Measurements from ENCODE around the gene FILIP1L.

The FILIP1L gene

GRCh38 chr3:100072326-100073048, 41.8 kb downstream of the FILIP1L start:
- TF ChIP-seq, protein P1, sequence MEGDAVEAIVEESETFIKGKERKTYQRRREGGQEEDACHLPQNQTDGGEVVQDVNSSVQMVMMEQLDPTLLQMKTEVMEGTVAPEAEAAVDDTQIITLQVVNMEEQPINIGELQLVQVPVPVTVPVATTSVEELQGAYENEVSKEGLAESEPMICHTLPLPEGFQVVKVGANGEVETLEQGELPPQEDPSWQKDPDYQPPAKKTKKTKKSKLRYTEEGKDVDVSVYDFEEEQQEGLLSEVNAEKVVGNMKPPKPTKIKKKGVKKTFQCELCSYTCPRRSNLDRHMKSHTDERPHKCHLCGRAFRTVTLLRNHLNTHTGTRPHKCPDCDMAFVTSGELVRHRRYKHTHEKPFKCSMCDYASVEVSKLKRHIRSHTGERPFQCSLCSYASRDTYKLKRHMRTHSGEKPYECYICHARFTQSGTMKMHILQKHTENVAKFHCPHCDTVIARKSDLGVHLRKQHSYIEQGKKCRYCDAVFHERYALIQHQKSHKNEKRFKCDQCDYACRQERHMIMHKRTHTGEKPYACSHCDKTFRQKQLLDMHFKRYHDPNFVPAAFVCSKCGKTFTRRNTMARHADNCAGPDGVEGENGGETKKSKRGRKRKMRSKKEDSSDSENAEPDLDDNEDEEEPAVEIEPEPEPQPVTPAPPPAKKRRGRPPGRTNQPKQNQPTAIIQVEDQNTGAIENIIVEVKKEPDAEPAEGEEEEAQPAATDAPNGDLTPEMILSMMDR (IDR thresholded peaks at IDR 0.05; ENCODE audit: poor library complexity, severe bottlenecking): no peak
- Histone ChIP-seq H3K4me1 (ENCODE audit: insufficient read depth, poor library complexity, severe bottlenecking) (peaks cover 8% of the 10 kb centered on the region), H3K27ac (ENCODE audit: poor library complexity, severe bottlenecking) (no peak overlapping the region), H3K27me3 (ENCODE audit: insufficient read depth, poor library complexity, severe bottlenecking) (no peaks in the 10 kb centered on the region), H3K36me3 (ENCODE audit: low read depth) (no peaks in the 10 kb centered on the region), H3K9me3 (ENCODE audit: severe bottlenecking) (no peaks in the 10 kb centered on the region), H3K4me3 (ENCODE audit: severe bottlenecking) (no peak overlapping the region)
- DNase-seq (ENCODE audit: low spot score) (no peak), ATAC-seq (ENCODE audit: low read depth) (no peak)

DNA sequence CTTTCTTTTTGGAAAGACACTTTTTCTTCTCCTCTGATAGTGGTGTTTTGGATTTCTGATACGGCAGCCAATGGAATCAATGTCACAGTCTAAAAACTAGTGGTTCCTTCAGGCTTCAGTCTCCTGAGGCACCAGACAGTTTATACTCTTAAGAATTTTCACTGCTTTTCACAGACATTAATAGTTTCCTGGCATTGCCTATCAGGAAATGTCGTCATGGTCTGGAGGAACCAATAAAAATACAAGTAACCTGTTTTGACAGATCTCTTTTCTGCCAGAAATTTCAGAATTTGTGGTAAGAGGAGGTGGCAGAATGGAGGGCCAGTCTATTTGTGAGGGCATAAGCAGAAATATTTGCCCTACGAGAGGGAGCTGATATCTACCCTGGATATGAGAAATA, 44.8 kb downstream of the FILIP1L start:
- DNase-seq (ENCODE audit: low spot score) (no peak), ATAC-seq (ENCODE audit: low read depth) (no peak)
- no peaks in the 10 kb centered on the region for H3K27me3 ChIP-seq (ENCODE audit: insufficient read depth, poor library complexity, severe bottlenecking)
- peaks cover 10% of the 10 kb centered on the region for H3K4me1 ChIP-seq (ENCODE audit: insufficient read depth, poor library complexity, severe bottlenecking)
- H3K9me3 ChIP-seq (ENCODE audit: severe bottlenecking): no peaks in the 10 kb centered on the region
- TF ChIP-seq, protein P1 (IDR thresholded peaks at IDR 0.05; ENCODE audit: poor library complexity, severe bottlenecking): no peak
- no peaks in the 10 kb centered on the region for H3K36me3 ChIP-seq (ENCODE audit: low read depth)
- no peak overlapping the region for H3K27ac ChIP-seq (ENCODE audit: poor library complexity, severe bottlenecking)
- no peak overlapping the region for H3K4me3 ChIP-seq (ENCODE audit: severe bottlenecking)

GRCh38 chr3:100068826-100069225, 45.5 kb downstream of the FILIP1L start:
- H3K4me3 ChIP-seq (ENCODE audit: severe bottlenecking): no peak overlapping the region
- peak; percentile 55 for DNase-seq (ENCODE audit: low spot score)
- no peaks in the 10 kb centered on the region for H3K9me3 ChIP-seq (ENCODE audit: severe bottlenecking)
- H3K27me3 ChIP-seq (ENCODE audit: insufficient read depth, poor library complexity, severe bottlenecking): no peaks in the 10 kb centered on the region
- H3K4me1 ChIP-seq (ENCODE audit: insufficient read depth, poor library complexity, severe bottlenecking): peaks cover 16% of the 10 kb centered on the region
- TF ChIP-seq, protein P1 (IDR thresholded peaks at IDR 0.05; ENCODE audit: poor library complexity, severe bottlenecking): peak; percentile 82
- H3K27ac ChIP-seq (ENCODE audit: poor library complexity, severe bottlenecking): no peak overlapping the region
- no peaks in the 10 kb centered on the region for H3K36me3 ChIP-seq (ENCODE audit: low read depth)
- peak; percentile 73; the same call in 2 of the 3 replicates for ATAC-seq (ENCODE audit: low read depth)

DNA sequence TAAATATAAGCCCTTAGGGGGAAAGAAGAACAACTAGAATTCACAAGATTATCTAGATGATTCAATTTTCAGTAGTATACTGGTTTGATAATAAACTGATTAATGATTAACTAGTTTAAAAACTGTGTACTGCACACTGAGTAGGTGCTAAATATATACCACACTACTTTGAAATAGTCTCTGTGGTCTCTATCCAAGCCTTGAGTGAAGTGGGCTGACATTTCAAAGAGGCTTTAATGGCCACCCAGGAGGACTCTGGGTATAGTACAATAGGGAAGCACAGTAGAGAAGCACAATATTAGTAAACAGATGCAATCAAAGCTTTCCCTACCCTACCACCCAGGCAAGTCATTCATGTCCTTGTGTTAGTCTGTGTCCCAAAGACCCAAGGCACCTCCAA, 46.7 kb downstream of the FILIP1L start:
- TF ChIP-seq, protein P1 (IDR thresholded peaks at IDR 0.05; ENCODE audit: poor library complexity, severe bottlenecking): no peak
- Histone ChIP-seq H3K27me3 (ENCODE audit: insufficient read depth, poor library complexity, severe bottlenecking) (no peaks in the 10 kb centered on the region), H3K27ac (ENCODE audit: poor library complexity, severe bottlenecking) (no peak overlapping the region), H3K4me1 (ENCODE audit: insufficient read depth, poor library complexity, severe bottlenecking) (peaks cover 19% of the 10 kb centered on the region), H3K4me3 (ENCODE audit: severe bottlenecking) (no peak overlapping the region), H3K9me3 (ENCODE audit: severe bottlenecking) (no peaks in the 10 kb centered on the region), H3K36me3 (ENCODE audit: low read depth) (no peaks in the 10 kb centered on the region)
- DNase-seq (ENCODE audit: low spot score) (no peak), ATAC-seq (ENCODE audit: low read depth) (no peak)

DNA sequence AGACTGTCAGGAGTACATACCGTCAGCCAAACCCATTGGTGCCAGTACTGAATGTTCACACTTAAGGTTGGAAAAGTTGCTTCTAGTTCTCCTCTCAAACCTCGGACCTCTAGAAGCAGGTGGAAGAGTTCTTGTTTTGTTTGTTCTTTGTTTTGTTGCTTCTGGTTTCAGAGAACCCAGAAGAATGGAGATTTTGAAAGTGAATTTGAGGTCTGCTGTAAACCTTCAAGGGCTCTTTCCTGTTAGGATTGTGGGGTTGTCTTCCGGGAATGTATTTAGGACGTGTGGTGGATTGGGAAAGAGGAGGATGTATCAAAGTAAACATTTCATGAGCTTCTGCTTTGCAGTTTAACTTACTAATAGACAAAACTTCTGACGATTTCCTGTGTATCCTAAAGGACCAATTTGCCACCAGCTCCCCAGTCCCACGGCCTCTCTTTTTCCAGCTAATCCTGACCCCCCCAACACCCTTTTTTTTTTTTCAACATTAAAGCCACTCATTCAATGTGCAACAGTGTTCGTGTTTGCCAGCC, 50.3 kb downstream of the FILIP1L start:
- TF ChIP-seq, protein P1 (IDR thresholded peaks at IDR 0.05; ENCODE audit: poor library complexity, severe bottlenecking): no peak
- Histone ChIP-seq H3K27me3 (ENCODE audit: insufficient read depth, poor library complexity, severe bottlenecking) (no peaks in the 10 kb centered on the region), H3K36me3 (ENCODE audit: low read depth) (no peaks in the 10 kb centered on the region), H3K27ac (ENCODE audit: poor library complexity, severe bottlenecking) (peak overlapping the region; percentile 23), H3K4me3 (ENCODE audit: severe bottlenecking) (no peak overlapping the region), H3K4me1 (ENCODE audit: insufficient read depth, poor library complexity, severe bottlenecking) (peaks cover 11% of the 10 kb centered on the region), H3K9me3 (ENCODE audit: severe bottlenecking) (no peaks in the 10 kb centered on the region)
- peak; percentile 74 for ATAC-seq (ENCODE audit: low read depth)
- DNase-seq (ENCODE audit: low spot score): no peak
